IMR-90 (cell line): Measurements from ENCODE around the gene TBC1D22A. TPM values are rescaled to one million over a fixed set of nuclear protein-coding genes. Genes with fewer than 3 reads are reported as not detected.

Experiments used
- ATAC-seq: fragments of 200-7000 bp; cut with Tn5 transposase; 2 replicates; pipeline ENCODE4 v1.9.1; 2020; ENCODE audit warnings: low read depth, mild to moderate bottlenecking, moderate library complexity
- BruUV-seq: library from RNA; stranded (reverse); fragments of 400-500 nt; replicated peaks from 2 replicates; lab custom pipeline; 2021; lab: Mats Ljungman, UMichigan
- CTCF ChIA-PET: fragments of 300-600 bp; formaldehyde crosslinking; extraction: SDS; loops from one replicate; lab custom pipeline; 2021; ENCODE audit warnings: antibody characterized with exemption; lab: Yijun Ruan, JAX
- POLR2A ChIA-PET: fragments of 300-600 bp; sonication (Branson Sonifier 250); formaldehyde crosslinking; loops from one replicate; lab custom pipeline; 2022; ENCODE audit warnings: antibody characterized with exemption; ENCODE audit not compliant: unreplicated experiment; lab: Charles Lee
- DNase-seq: peaks from one replicate; pipeline ENCODE4 v3.0.0; 2013
- H2AFZ ChIP-seq: replicated peaks from 2 replicates; pipeline ENCODE3; 2013; ENCODE audit warnings: low read length, mild to moderate bottlenecking; ENCODE audit not compliant: poor library complexity
- H2AK5ac ChIP-seq: 2 replicates; pipeline ENCODE4 v1.6.1; 2013; ENCODE audit warnings: low read depth, low read length, inconsistent platforms
- H2AK9ac ChIP-seq: replicated peaks from 2 replicates; pipeline ENCODE3; 2013; ENCODE audit warnings: mild to moderate bottlenecking, low read depth, low read length, moderate library complexity; ENCODE audit not compliant: poor library complexity
- H2BK120ac ChIP-seq: 2 replicates; pipeline ENCODE4 v1.6.1; 2013; ENCODE audit warnings: low read depth, low read length, inconsistent platforms
- H2BK15ac ChIP-seq: 3 replicates; pipeline ENCODE4 v1.6.1; 2013; ENCODE audit warnings: low read depth, low read length, inconsistent platforms
- H2BK20ac ChIP-seq: 2 replicates; pipeline ENCODE4 v1.6.1; 2013; ENCODE audit warnings: low read depth, mild to moderate bottlenecking, inconsistent platforms, low read length, moderate library complexity
- H2BK5ac ChIP-seq: 2 replicates; pipeline ENCODE4 v1.6.1; 2013; ENCODE audit warnings: mild to moderate bottlenecking, low read depth, low read length, inconsistent platforms; ENCODE audit not compliant: poor library complexity, severe bottlenecking
- H3K14ac ChIP-seq: replicated peaks from 2 replicates; pipeline ENCODE4 v1.6.1; 2013; ENCODE audit warnings: low read depth, low read length, inconsistent platforms
- H3K18ac ChIP-seq: 2 replicates; pipeline ENCODE4 v1.6.1; 2013; ENCODE audit warnings: low read depth, low read length, control low read depth
- H3K23ac ChIP-seq: 2 replicates; pipeline ENCODE4 v1.6.1; 2013; ENCODE audit warnings: low read depth, low read length, inconsistent platforms
- H3K27ac ChIP-seq: 2 replicates; pipeline ENCODE4 v1.5.1; 2013; ENCODE audit warnings: mild to moderate bottlenecking, control low read depth, low read length; ENCODE audit not compliant: insufficient read depth
- H3K27me3 ChIP-seq: 2 replicates; pipeline ENCODE4 v1.6.1; 2013; ENCODE audit warnings: low read length; ENCODE audit not compliant: control insufficient read depth, insufficient read depth
- H3K36me3 ChIP-seq: 2 replicates; pipeline ENCODE4 v1.6.1; 2013; ENCODE audit warnings: low read length, mixed read lengths; ENCODE audit not compliant: control insufficient read depth, insufficient read depth
- H3K4ac ChIP-seq: 2 replicates; pipeline ENCODE4 v1.6.1; 2013; ENCODE audit warnings: low read depth, low read length, inconsistent platforms
- H3K4me1 ChIP-seq: 2 replicates; pipeline ENCODE4 v1.6.1; 2013; ENCODE audit warnings: low read length, mixed read lengths; ENCODE audit not compliant: control insufficient read depth, insufficient read depth
- H3K4me2 ChIP-seq: 2 replicates; pipeline ENCODE4 v1.6.1; 2013; ENCODE audit warnings: low read depth, mild to moderate bottlenecking, control low read depth, low read length, moderate library complexity
- H3K4me3 ChIP-seq: 2 replicates; pipeline ENCODE4 v1.5.1; 2013; ENCODE audit warnings: low read depth, mild to moderate bottlenecking, control low read depth, low read length, moderate library complexity; ENCODE audit not compliant: insufficient read depth
- H3K56ac ChIP-seq: 2 replicates; pipeline ENCODE4 v1.6.1; 2013; ENCODE audit warnings: low read length, inconsistent platforms; ENCODE audit not compliant: insufficient read depth; ENCODE audit errors: extremely low read depth
- H3K79me1 ChIP-seq, 2 experiments: 2 replicates each; pipeline ENCODE4 v1.6.1; 2013; ENCODE audit warnings: low read length in 2 of 2, inconsistent platforms in 1 of 2, low read depth in 1 of 2
- H3K9ac ChIP-seq: 2 replicates; pipeline ENCODE4 v1.6.1; 2013; ENCODE audit warnings: low read depth, low read length, control low read depth
- H3K9me1 ChIP-seq: 2 replicates; pipeline ENCODE4 v1.6.1; 2013; ENCODE audit warnings: low read length, inconsistent platforms; ENCODE audit not compliant: insufficient read depth
- H3K9me3 ChIP-seq: 2 replicates; pipeline ENCODE4 v1.6.1; 2013; ENCODE audit warnings: low read length; ENCODE audit not compliant: control insufficient read depth, insufficient read depth
- H4K20me1 ChIP-seq: 2 replicates; pipeline ENCODE4 v1.6.1; 2013; ENCODE audit warnings: low read length, inconsistent platforms; ENCODE audit not compliant: insufficient read depth
- H4K5ac ChIP-seq: 2 replicates; pipeline ENCODE4 v1.6.1; 2013; ENCODE audit warnings: mild to moderate bottlenecking, low read depth, low read length, control low read depth
- H4K8ac ChIP-seq, 2 experiments: 2 replicates each; pipeline ENCODE4 v1.6.1; 2013; ENCODE audit warnings: low read depth in 2 of 2, low read length in 2 of 2, control low read depth in 1 of 2, inconsistent platforms in 1 of 2
- H4K91ac ChIP-seq: 2 replicates; pipeline ENCODE4 v1.6.1; 2013; ENCODE audit warnings: low read depth, low read length, inconsistent platforms; ENCODE audit not compliant: insufficient read depth
- CHD1 ChIP-seq: IDR thresholded peaks from 2 replicates; pipeline ENCODE4 v1.6.1; 2012; ENCODE audit warnings: low read depth, low read length, improper control_type of control experiment
- MAFK ChIP-seq: IDR thresholded peaks from 2 replicates; pipeline ENCODE4 v1.6.1; 2012; ENCODE audit warnings: low read depth, low read length, improper control_type of control experiment
- MXI1 ChIP-seq: IDR thresholded peaks from 2 replicates; pipeline ENCODE4 v1.6.1; 2012; ENCODE audit warnings: low read depth, mild to moderate bottlenecking, low read length, moderate library complexity, borderline replicate concordance
- NFE2L2 ChIP-seq: fragments of 150-350 bp; IDR thresholded peaks from 2 replicates; pipeline ENCODE4 v1.6.1; 2016; ENCODE audit warnings: low read depth, mild to moderate bottlenecking, low read length
- POLR2A ChIP-seq: IDR thresholded peaks from 2 replicates; pipeline ENCODE4 v1.6.1; 2012; ENCODE audit warnings: mild to moderate bottlenecking, low read depth, low read length
- RAD21 ChIP-seq: IDR thresholded peaks from 2 replicates; pipeline ENCODE4 v1.6.1; 2012; ENCODE audit warnings: low read length, improper control_type of control experiment
- RCOR1 ChIP-seq: IDR thresholded peaks from 2 replicates; pipeline ENCODE4 v1.6.1; 2012; ENCODE audit warnings: mild to moderate bottlenecking, low read length, improper control_type of control experiment; ENCODE audit not compliant: insufficient replicate concordance
- WGBS, 2 experiments: methylation state at CpG; one replicate each; pipeline versions ENCODE4 v1.1.5 to v1.1.7; 2013; ENCODE audit warnings: missing lambda C conversion rate in 2 of 2; ENCODE audit not compliant: insufficient read length in 1 of 2; ENCODE audit errors: extremely low coverage in 2 of 2; 5-methylcytosine and 5-hydroxymethylcytosine counted together
- dilution Hi-C: fragments of 300-500 bp; cut with HindIII; formaldehyde crosslinking; loops from one replicate; pipeline ENCODE4 v1.14.3; 2018; ENCODE audit warnings: low sequenced_read_pairs; ENCODE audit not compliant: unreplicated experiment
- in situ Hi-C: fragments of 300-500 bp; cut with MboI; formaldehyde crosslinking; loops from 3 replicates; pipeline ENCODE4 v1.14.3; 2019; ENCODE audit warnings: low sequenced_read_pairs, inconsistent platforms, mixed read lengths
- intact Hi-C: fragments of 100-400 bp; cut with micrococcal nuclease; formaldehyde crosslinking; loops from 2 replicates; pipeline ENCODE4 v1.10.0; 2022
- polyA plus RNA-seq, 3 experiments: library from polyadenylated mRNA; depleted of rRNA; stranded (reverse); fragments of >200 nt; gene quantifications; 2 replicates each; pipeline ENCODE4 v1.2.3, GENCODE V29; 2012; ENCODE audit warnings: low replicate concordance in 1 of 3
- total RNA-seq: library from RNA; depleted of rRNA; stranded (reverse); fragments of >200 nt; gene quantifications from 2 replicates; pipeline ENCODE4 v1.2.3, GENCODE V29; 2012
- TF ChIP-seq, protein P1 (sequence below): conservative IDR thresholded peaks from 2 replicates; pipeline ENCODE4 v1.5.1; 2012; ENCODE audit warnings: mild to moderate bottlenecking, low read depth, low read length, improper control_type of control experiment

The TBC1D22A gene
- total and polyA plus RNA-seq, 2 of the 4 experiments (the other 2 are of a cell fraction): 9.0 to 16.7 TPM

GRCh38 chr22:47011859-47012258 lies 249.4 kb downstream of the TBC1D22A start:
- Histone ChIP-seq H3K56ac (no peak overlapping the region), H2BK20ac (no peak overlapping the region), H2AFZ (no peak overlapping the region), H3K4me1 (peaks cover 3% of the 10 kb centered on the region), H3K9me3 (no peaks in the 10 kb centered on the region), H4K20me1 (peaks cover 27% of the 10 kb centered on the region), H2BK120ac (no peak overlapping the region), H4K91ac (no peak overlapping the region), H3K4me3 (no peak overlapping the region), H4K5ac (no peak overlapping the region), H3K23ac (no peak overlapping the region), H3K27ac (no peak overlapping the region), H3K4me2 (no peak overlapping the region), H3K4ac (no peak overlapping the region), H3K36me3 (peaks cover 8% of the 10 kb centered on the region), H3K79me1 (peaks cover 5 to 26% of the 10 kb centered on the region in 2 experiments; a peak in 2 of 4 replicates), H2AK5ac (no peak overlapping the region), H4K8ac (no peak overlapping the region), H2BK5ac (no peak overlapping the region), H3K14ac (no peak overlapping the region), H3K18ac (no peak overlapping the region), H3K27me3 (no peaks in the 10 kb centered on the region), H3K9me1 (peaks cover 4% of the 10 kb centered on the region), H2AK9ac (no peak overlapping the region), H2BK15ac (no peak overlapping the region), H3K9ac (no peak overlapping the region)
- POLR2A ChIA-PET: no interaction called here
- DNase-seq (no peak), ATAC-seq (no peak)
- in situ Hi-C loops: no loop called here
- dilution Hi-C loops: no loop called here
- WGBS, 2 experiments: no CpG with 5 or more reads among the region's 8 CpGs
- TF ChIP-seq RCOR1: no peak
- no peak for TF ChIP-seq NFE2L2
- TF ChIP-seq RAD21: no peak
- TF ChIP-seq MXI1: no peak
- TF ChIP-seq POLR2A: no peak
- TF ChIP-seq CHD1: no peak
- TF ChIP-seq MAFK: no peak
- TF ChIP-seq, protein P1, sequence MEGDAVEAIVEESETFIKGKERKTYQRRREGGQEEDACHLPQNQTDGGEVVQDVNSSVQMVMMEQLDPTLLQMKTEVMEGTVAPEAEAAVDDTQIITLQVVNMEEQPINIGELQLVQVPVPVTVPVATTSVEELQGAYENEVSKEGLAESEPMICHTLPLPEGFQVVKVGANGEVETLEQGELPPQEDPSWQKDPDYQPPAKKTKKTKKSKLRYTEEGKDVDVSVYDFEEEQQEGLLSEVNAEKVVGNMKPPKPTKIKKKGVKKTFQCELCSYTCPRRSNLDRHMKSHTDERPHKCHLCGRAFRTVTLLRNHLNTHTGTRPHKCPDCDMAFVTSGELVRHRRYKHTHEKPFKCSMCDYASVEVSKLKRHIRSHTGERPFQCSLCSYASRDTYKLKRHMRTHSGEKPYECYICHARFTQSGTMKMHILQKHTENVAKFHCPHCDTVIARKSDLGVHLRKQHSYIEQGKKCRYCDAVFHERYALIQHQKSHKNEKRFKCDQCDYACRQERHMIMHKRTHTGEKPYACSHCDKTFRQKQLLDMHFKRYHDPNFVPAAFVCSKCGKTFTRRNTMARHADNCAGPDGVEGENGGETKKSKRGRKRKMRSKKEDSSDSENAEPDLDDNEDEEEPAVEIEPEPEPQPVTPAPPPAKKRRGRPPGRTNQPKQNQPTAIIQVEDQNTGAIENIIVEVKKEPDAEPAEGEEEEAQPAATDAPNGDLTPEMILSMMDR: no peak
- CTCF ChIA-PET: interaction anchor here (1.5 kb wide), 1 partner anchor 14 kb away, joined by 3 read pairs; no protein-coding TSS in a partner anchor
- intact Hi-C loops: no loop called here
- no TSS peak for BruUV-seq
